Measurements from ENCODE around the gene LAMB4. TPM values are rescaled to one million over a fixed set of nuclear protein-coding genes. Genes with fewer than 3 reads are reported as not detected.

LAMB4 gene
- total and polyA plus RNA-seq, 2 of the 4 experiments (the other 2 are of a cell fraction): 0.12 to 0.18 TPM

DNA sequence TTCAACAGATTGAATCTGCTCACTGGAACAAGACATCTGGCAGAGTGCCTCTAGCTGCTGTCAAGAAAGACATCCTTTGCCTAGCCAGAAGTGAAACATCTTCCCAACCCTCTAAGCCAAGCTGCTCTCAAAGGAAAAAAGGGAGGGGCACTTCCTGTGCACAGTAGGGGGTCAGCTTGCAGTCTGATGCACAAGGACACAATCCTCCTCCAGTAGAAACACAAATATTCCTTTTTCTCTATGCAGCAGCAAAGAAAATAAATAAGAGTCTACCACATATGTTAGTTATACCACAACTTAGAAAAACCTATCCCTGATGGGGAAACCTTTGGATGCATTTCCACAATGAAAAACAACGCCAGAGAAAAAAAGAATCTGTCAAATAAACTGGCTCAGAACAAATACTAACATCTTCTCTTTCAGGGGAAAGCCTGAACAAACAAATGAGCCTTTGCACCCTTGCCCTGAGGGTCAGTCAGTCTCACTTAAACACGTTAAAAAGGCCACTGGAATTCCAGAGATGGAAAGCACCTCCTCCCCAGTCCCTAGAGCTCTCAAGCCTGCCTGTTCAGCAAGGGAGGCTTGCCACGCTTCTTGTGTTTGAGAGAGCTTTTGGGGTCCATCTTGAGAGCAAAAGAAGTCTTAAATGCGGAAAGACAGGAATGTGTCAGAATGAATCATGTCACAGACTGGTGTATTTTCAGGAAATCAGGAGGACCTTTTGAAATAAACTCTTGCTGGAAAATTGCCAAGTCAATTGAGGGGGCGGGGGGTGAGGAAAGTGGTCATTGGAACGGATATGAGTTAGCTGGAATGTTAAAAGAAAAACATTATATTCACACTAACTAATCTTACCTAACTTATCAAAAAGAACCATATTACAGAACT lies 134.7 kb downstream of the LAMB4 start (continued):
- TF ChIP-seq CHD1 (IDR thresholded peaks at IDR 0.05; ENCODE audit: low read depth, low read length) (no peak), RFX5 (IDR thresholded peaks at IDR 0.05; ENCODE audit: low read depth, low read length) (no peak)

DNA sequence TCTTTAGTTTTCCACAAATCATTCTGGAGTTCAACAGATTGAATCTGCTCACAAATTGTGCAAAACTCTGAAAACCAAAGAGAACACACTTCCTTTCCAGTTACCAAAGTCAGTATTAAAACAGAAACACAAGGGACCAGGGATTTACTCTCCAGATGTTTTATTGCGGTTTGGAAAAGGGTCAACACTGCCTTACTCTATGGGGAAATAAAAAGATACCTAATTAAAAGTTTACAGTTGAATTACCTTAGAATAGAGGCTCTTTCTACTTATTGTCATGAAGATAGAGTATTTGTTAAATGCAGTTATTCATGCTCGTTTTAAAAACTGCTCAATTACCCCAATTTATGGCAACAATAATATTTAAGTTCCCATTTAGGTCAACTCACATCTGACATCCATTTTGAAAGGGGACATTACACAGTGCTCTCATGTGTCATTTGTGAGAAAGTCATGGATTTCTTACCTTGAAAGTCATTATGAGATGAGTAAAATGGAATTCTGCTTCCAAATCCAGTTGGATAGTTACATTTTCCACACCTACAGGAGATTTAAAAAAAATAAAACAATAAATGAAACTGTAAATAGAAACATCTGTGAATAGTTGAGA lies 135.6 kb downstream of the LAMB4 start:
- ATAC-seq (ENCODE audit: low read depth): no peak
- H3K18ac ChIP-seq (ENCODE audit: low read depth, low read length): 0 out of 2 replicates have a peak overlapping the region, but pooled peaks have one; percentile 47
- no TSS peak for BruUV-seq (replicated peaks)
- H2AFZ ChIP-seq (replicated peaks; ENCODE audit: low read length, poor library complexity): no peak overlapping the region
- TF ChIP-seq RFX5 (IDR thresholded peaks at IDR 0.05; ENCODE audit: low read depth, low read length): no peak
- no peak for TF ChIP-seq NFE2L2 (IDR thresholded peaks at IDR 0.05; ENCODE audit: low read depth, low read length)
- TF ChIP-seq FOS (IDR thresholded peaks at IDR 0.05; ENCODE audit: low read depth, low read length): no peak
- no peak for TF ChIP-seq CHD1 (IDR thresholded peaks at IDR 0.05; ENCODE audit: low read depth, low read length)
- no peak for TF ChIP-seq MAZ (IDR thresholded peaks at IDR 0.05; ENCODE audit: borderline replicate concordance, low read depth, low read length)
- TF ChIP-seq SMC3 (IDR thresholded peaks at IDR 0.05; ENCODE audit: low read depth, low read length): no peak
- TF ChIP-seq RCOR1 (IDR thresholded peaks at IDR 0.05; ENCODE audit: insufficient replicate concordance, low read length): no peak
- no peak for TF ChIP-seq BHLHE40 (IDR thresholded peaks at IDR 0.05; ENCODE audit: low read depth, low read length)
- ChIA-PET CTCF (no interaction called here), POLR2A (ENCODE audit: unreplicated experiment) (interaction anchor here (0.6 kb wide), 1 partner anchor 15 kb away, joined by 3 read pairs; no protein-coding TSS in a partner anchor)
- H2BK5ac ChIP-seq (ENCODE audit: low read depth, low read length, poor library complexity, severe bottlenecking): no peak overlapping the region
- peak overlapping the region; percentile 22; the same call in 1 of the 2 replicates for H3K27ac ChIP-seq (ENCODE audit: insufficient read depth, low read length)
- H3K14ac ChIP-seq (replicated peaks; ENCODE audit: low read depth, low read length): no peak overlapping the region
- H3K4me1 ChIP-seq (ENCODE audit: control insufficient read depth, insufficient read depth, low read length): peaks cover 22% of the 10 kb centered on the region
- H2BK20ac ChIP-seq (ENCODE audit: low read depth, low read length): no peak overlapping the region
- in situ Hi-C loops (cut with MboI; ENCODE audit: low sequenced_read_pairs) (no loop called here), dilution Hi-C loops (cut with HindIII; ENCODE audit: low sequenced_read_pairs, unreplicated experiment) (no loop called here), intact Hi-C loops (cut with micrococcal nuclease) (loop anchor here (1.0 to 2.0 kb wide), 2 partner anchors 20 to 152 kb away; no protein-coding TSS in a partner anchor)
- no peak overlapping the region for H2AK9ac ChIP-seq (replicated peaks; ENCODE audit: low read depth, low read length, poor library complexity)
- H2AK5ac ChIP-seq (ENCODE audit: low read depth, low read length): no peak overlapping the region
- H3K36me3 ChIP-seq (ENCODE audit: control insufficient read depth, insufficient read depth, low read length): peaks cover 50% of the 10 kb centered on the region
- no peak overlapping the region; the same call in 1 of the 2 replicates for H4K5ac ChIP-seq (ENCODE audit: low read depth, low read length)
- peaks cover 23% of the 10 kb centered on the region for H4K20me1 ChIP-seq (ENCODE audit: insufficient read depth, low read length)
- H3K4ac ChIP-seq (ENCODE audit: low read depth, low read length): no peak overlapping the region
- no peaks in the 10 kb centered on the region for H3K27me3 ChIP-seq (ENCODE audit: control insufficient read depth, insufficient read depth, low read length)
- no peak overlapping the region for H2BK120ac ChIP-seq (ENCODE audit: low read depth, low read length)
- no peak overlapping the region for H4K8ac ChIP-seq (ENCODE audit: low read depth in 2 of 2, low read length in 2 of 2)
- no peak overlapping the region for H3K4me3 ChIP-seq (ENCODE audit: insufficient read depth, low read depth, low read length)
- H3K9me3 ChIP-seq (ENCODE audit: control insufficient read depth, insufficient read depth, low read length): no peaks in the 10 kb centered on the region
- no peak overlapping the region for H3K23ac ChIP-seq (ENCODE audit: low read depth, low read length)
- no CpG with 5 or more reads among the region's 2 CpGs for WGBS, 2 experiments (ENCODE audit: extremely low coverage in 2 of 2, insufficient read length in 1 of 2)
- H3K9ac ChIP-seq (ENCODE audit: low read depth, low read length): no peak overlapping the region
- H3K4me2 ChIP-seq (ENCODE audit: low read depth, low read length): no peak overlapping the region
- H3K79me1 ChIP-seq (ENCODE audit: low read depth in 1 of 2, low read length in 2 of 2): peaks cover 15 to 47% of the 10 kb centered on the region in 2 experiments
- no peak overlapping the region for H3K56ac ChIP-seq (ENCODE audit: extremely low read depth, insufficient read depth, low read length)
- H3K9me1 ChIP-seq (ENCODE audit: insufficient read depth, low read length): peaks cover 11% of the 10 kb centered on the region
- no peak overlapping the region for H2BK15ac ChIP-seq (ENCODE audit: low read depth, low read length)
- no peak overlapping the region for H4K91ac ChIP-seq (ENCODE audit: insufficient read depth, low read depth, low read length)
- no peak for DNase-seq
